ENCODE measurements around the gene HERC2.
"Not testable (repeated sequence)": the region's sequence is repeated elsewhere in the genome, so short reads cannot be mapped to it uniquely, and the experiment has no call there.

The HERC2 gene

GRCh38 chr15:28169366-28169765 is 152.6 kb downstream of the HERC2 start:
- no peak for DNase-seq

GRCh38 chr15:28168405-28169121 is 153.4 kb downstream of the HERC2 start:
- DNase-seq = not testable (repeated sequence)

GRCh38 chr15:28167042-28167441 is 154.9 kb downstream of the HERC2 start:
- no peak for DNase-seq

GRCh38 chr15:28165791-28166190 is 156.2 kb downstream of the HERC2 start:
- no peak for DNase-seq

- DNase-seq = no peak
Measured at GRCh38 chr15:28164876-28165275, 157.1 kb downstream of the HERC2 start.

- DNase-seq = no peak
Measured at GRCh38 chr15:28154283-28154682, 167.7 kb downstream of the HERC2 start.

- no peak for DNase-seq
Measured at GRCh38 chr15:28153492-28154119, 168.4 kb downstream of the HERC2 start.

- DNase-seq = not testable (repeated sequence)
Measured at GRCh38 chr15:28152538-28152923, 169.4 kb downstream of the HERC2 start.

GRCh38 chr15:28151864-28152537 is 170.0 kb downstream of the HERC2 start:
- peak; percentile 5 for DNase-seq

GRCh38 chr15:28147801-28148200 is 174.2 kb downstream of the HERC2 start:
- no peak for DNase-seq

- not testable (repeated sequence) for DNase-seq
Measured at GRCh38 chr15:28145419-28145818, 176.6 kb downstream of the HERC2 start.

GRCh38 chr15:28140062-28140461 is 181.9 kb downstream of the HERC2 start:
- DNase-seq = no peak

GRCh38 chr15:28137408-28138039 is 184.5 kb downstream of the HERC2 start:
- DNase-seq = not testable (repeated sequence)

GRCh38 chr15:28136236-28136904 is 185.6 kb downstream of the HERC2 start:
- not testable (repeated sequence) for DNase-seq

- DNase-seq = peak; percentile 54
Measured at GRCh38 chr15:28133281-28133680, 188.7 kb downstream of the HERC2 start.

- DNase-seq = peak; percentile 47
Measured at GRCh38 chr15:28132524-28133275, 189.3 kb downstream of the HERC2 start.

- no peak for DNase-seq
Measured at GRCh38 chr15:28131946-28132345, 190.0 kb downstream of the HERC2 start.

- no peak for DNase-seq
Measured at GRCh38 chr15:28131400-28131799, 190.6 kb downstream of the HERC2 start.

- no peak for DNase-seq
Measured at GRCh38 chr15:28130651-28131050, 191.3 kb downstream of the HERC2 start.

- no peak for DNase-seq
Measured at GRCh38 chr15:28129231-28129848, 192.6 kb downstream of the HERC2 start.

- no peak for DNase-seq
Measured at GRCh38 chr15:28128031-28128430, 193.9 kb downstream of the HERC2 start.

GRCh38 chr15:28127036-28127435 is 194.9 kb downstream of the HERC2 start:
- DNase-seq = no peak

Measured in fibroblast of skin of right biceps (primary cell).